GM12872 (cell line): Measurements from ENCODE around the gene MRPS15.
A peak's percentile ranks its signal among the peaks of the same experiment; 100 is the strongest.

Experiments
- CTCF ChIP-seq: IDR thresholded peaks from 3 replicates; pipeline ENCODE4 v1.5.1; 2011; ENCODE audit warnings: low read depth, mild to moderate bottlenecking, low read length, moderate library complexity; ENCODE audit not compliant: insufficient read depth

The MRPS15 gene

GRCh38 chr1:36479505-36480051, 15.4 kb upstream of the MRPS15 start:
- TF ChIP-seq CTCF = no peak

DNA sequence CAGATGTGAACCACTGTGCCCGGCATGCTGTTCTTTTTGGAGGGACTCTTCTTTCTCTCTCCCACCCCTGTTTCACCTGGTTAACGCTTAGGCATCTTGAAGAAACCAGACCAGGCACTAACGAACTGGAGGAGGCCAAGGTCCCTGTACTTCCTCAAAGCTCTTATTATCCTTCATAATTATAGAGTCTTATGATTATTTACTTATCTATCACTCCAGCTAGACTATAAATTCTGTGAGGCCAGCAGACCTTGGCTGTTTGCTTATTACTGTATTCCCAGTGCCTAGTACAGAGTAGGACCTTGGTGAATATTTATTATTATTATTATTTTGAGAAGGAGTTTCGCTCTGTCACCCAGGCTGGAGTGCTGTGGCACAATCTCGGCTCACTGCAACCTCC, 12.8 kb upstream of the MRPS15 start:
- no peak for TF ChIP-seq CTCF

GRCh38 chr1:36475910-36476604, 11.9 kb upstream of the MRPS15 start:
- 0 out of 3 replicates have a peak, but pooled peaks have one; percentile 4 for TF ChIP-seq CTCF

DNA sequence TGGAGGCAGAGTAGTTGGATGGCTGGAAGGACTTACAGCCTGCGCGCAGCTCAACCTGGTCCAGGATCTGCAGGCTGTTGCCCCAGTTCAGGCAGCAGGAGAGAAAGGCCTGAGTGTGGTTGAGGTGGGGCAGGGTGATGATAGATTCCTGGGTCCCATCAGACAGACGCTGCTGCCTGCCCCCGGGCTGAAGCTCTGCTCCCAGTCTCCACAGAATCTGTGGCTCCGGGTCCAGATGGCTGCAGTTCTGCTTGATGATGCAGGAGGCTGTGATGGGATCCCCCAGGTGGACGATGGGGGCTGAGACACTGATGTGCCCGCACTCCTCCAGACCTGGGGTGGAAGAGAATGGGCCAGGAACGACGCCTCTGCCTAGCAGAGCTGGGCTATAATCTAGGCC, 11.2 kb upstream of the MRPS15 start:
- TF ChIP-seq CTCF = no peak

GRCh38 chr1:36472656-36473055, 8.5 kb upstream of the MRPS15 start:
- TF ChIP-seq CTCF = no peak

- no peak for TF ChIP-seq CTCF
These were observed 7.9 kb upstream of the MRPS15 start for GRCh38 chr1:36471830-36472641.

- no peak for TF ChIP-seq CTCF
These were observed 5.0 kb upstream of the MRPS15 start for GRCh38 chr1:36469163-36469562.
